Measurements from ENCODE around the gene PSMA5. TPM values are rescaled to one million over a fixed set of nuclear protein-coding genes. Genes with fewer than 3 reads are reported as not detected.

Gene PSMA5
- total and polyA plus RNA-seq, 2 experiments from 2014 or later, result 64.4 to 90.1 TPM

- Histone ChIP-seq H3K9me3 (ENCODE audit: low read depth) (no peaks in the 10 kb centered on the region), H2AFZ (no peak overlapping the region), H3K79me2 (peaks cover 99% of the 10 kb centered on the region), H3K27ac (no peak overlapping the region), H3K4me3 (no peak overlapping the region), H4K20me1 (ENCODE audit: insufficient read depth, poor library complexity, severe bottlenecking) (peaks cover 6% of the 10 kb centered on the region), H3K9me2 (replicated peaks; ENCODE audit: insufficient read depth) (no peaks in the 10 kb centered on the region), H3K4me2 (no peak overlapping the region), H3K36me3 (replicated peaks; ENCODE audit: insufficient read depth, low read depth) (no peaks in the 10 kb centered on the region), H3K27me3 (no peaks in the 10 kb centered on the region), H3K4me1 (ENCODE audit: insufficient read depth) (peaks cover 6% of the 10 kb centered on the region)
- 37% methylated on average over 2 of the region's 2 CpGs for WGBS (ENCODE audit: low lambda C conversion rate, missing lambda C conversion rate)
- no peak for TF ChIP-seq EZH2phosphoT487 (IDR thresholded peaks at IDR 0.05; ENCODE audit: low read depth, severe bottlenecking, unreplicated experiment)
- no peak for TF ChIP-seq EZH2 (IDR thresholded peaks at IDR 0.05; ENCODE audit: borderline replicate concordance)
- no peak for TF ChIP-seq CTCF (IDR thresholded peaks at IDR 0.05; ENCODE audit: poor library complexity)
- DNase-seq (ENCODE audit: low spot score), result no peak
Observed at GRCh38 chr1:109383087-109383779, 43.0 kb downstream of the PSMA5 start.

GRCh38 chr1:109381573-109381972 is 44.7 kb downstream of the PSMA5 start:
- 73% methylated on average over 2 of the region's 2 CpGs for WGBS (ENCODE audit: low lambda C conversion rate, missing lambda C conversion rate)
- Histone ChIP-seq H4K20me1 (ENCODE audit: insufficient read depth, poor library complexity, severe bottlenecking) (peaks cover 6% of the 10 kb centered on the region), H3K4me3 (no peak overlapping the region), H3K9me3 (ENCODE audit: low read depth) (no peaks in the 10 kb centered on the region), H3K79me2 (peaks cover 95% of the 10 kb centered on the region), H2AFZ (no peak overlapping the region), H3K4me1 (ENCODE audit: insufficient read depth) (peaks cover 6% of the 10 kb centered on the region), H3K36me3 (replicated peaks; ENCODE audit: insufficient read depth, low read depth) (no peaks in the 10 kb centered on the region), H3K27me3 (no peaks in the 10 kb centered on the region), H3K4me2 (no peak overlapping the region), H3K9me2 (replicated peaks; ENCODE audit: insufficient read depth) (no peaks in the 10 kb centered on the region), H3K27ac (no peak overlapping the region)
- TF ChIP-seq EZH2 (IDR thresholded peaks at IDR 0.05; ENCODE audit: borderline replicate concordance) (no peak), EZH2phosphoT487 (IDR thresholded peaks at IDR 0.05; ENCODE audit: low read depth, severe bottlenecking, unreplicated experiment) (no peak), CTCF (IDR thresholded peaks at IDR 0.05; ENCODE audit: poor library complexity) (no peak)
- no peak for DNase-seq (ENCODE audit: low spot score)

- TF ChIP-seq CTCF (IDR thresholded peaks at IDR 0.05; ENCODE audit: poor library complexity) (no peak), EZH2phosphoT487 (IDR thresholded peaks at IDR 0.05; ENCODE audit: low read depth, severe bottlenecking, unreplicated experiment) (no peak), EZH2 (IDR thresholded peaks at IDR 0.05; ENCODE audit: borderline replicate concordance) (no peak)
- Histone ChIP-seq H3K9me3 (ENCODE audit: low read depth) (no peaks in the 10 kb centered on the region), H2AFZ (no peak overlapping the region), H3K79me2 (peaks cover 89% of the 10 kb centered on the region), H3K9me2 (replicated peaks; ENCODE audit: insufficient read depth) (no peaks in the 10 kb centered on the region), H3K4me2 (no peak overlapping the region), H3K36me3 (replicated peaks; ENCODE audit: insufficient read depth, low read depth) (no peaks in the 10 kb centered on the region), H4K20me1 (ENCODE audit: insufficient read depth, poor library complexity, severe bottlenecking) (peaks cover 6% of the 10 kb centered on the region), H3K4me1 (ENCODE audit: insufficient read depth) (peaks cover 6% of the 10 kb centered on the region), H3K4me3 (no peak overlapping the region), H3K27me3 (no peaks in the 10 kb centered on the region), H3K27ac (no peak overlapping the region)
- no peak for DNase-seq (ENCODE audit: low spot score)
- 94% methylated on average over 3 of the region's 3 CpGs for WGBS (ENCODE audit: low lambda C conversion rate, missing lambda C conversion rate)
Observed at GRCh38 chr1:109379907-109380306, 46.3 kb downstream of the PSMA5 start.
